Measurements from ENCODE around the gene JAKMIP1.

JAKMIP1 gene

DNA sequence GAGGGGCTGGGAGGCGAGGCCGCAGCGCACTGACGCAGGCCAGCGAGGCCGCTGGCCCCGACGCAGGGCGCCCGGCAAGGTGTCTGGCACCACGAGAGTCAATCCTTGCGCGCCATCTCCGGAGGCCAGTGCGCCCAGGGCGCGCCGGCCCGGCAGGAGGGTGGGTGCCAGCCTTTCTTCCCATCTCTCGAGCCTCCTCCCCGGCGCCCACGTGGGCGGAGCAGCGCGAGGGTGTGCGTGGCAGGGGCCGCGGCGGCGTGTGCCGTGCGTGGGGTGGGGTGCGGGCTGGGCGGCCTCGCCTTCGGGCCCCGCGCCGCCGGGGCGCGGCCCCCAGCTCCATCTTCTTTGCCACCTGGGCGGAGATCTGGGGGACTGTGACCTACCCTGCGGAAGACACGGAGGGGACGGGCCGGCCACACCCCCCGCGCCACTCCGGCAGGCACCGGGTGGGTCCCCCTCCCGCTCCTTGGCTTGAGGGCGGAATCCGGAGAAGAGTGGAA, 877 bp downstream of the JAKMIP1 start:
- DNase-seq: no peak

DNA sequence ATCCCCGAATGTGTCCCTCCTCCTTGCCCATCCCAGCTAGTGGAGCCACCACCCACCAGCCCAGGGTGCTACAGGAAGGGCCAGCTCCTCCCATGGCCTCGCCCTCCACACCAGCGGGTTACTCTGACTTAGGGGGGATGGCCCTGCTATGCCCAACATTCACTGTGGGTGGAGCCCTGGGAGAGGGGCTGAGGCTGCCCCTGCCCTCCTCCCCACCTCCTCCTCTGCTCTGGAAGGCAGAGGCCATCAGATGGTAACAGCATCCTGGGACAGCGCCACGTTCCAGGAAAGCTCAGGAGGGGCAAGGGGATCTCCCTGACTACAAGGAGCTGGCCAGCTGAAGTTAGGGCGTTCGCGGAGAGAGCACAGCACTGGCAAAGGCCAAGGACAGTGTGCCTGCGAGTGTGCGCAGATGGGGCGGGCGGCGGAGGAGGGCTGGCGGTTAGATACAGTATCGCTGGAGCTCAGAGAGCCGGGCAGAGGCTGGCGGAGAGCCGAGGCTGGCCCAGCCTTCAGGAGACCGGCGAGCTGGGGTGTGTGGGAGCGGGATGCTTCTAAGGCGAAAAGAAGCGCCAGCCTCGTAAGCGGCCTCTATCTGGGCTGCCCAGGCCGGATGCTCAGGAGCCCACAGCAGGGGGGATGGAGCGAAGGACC, 1.5 kb downstream of the JAKMIP1 start:
- DNase-seq: no peak

DNA sequence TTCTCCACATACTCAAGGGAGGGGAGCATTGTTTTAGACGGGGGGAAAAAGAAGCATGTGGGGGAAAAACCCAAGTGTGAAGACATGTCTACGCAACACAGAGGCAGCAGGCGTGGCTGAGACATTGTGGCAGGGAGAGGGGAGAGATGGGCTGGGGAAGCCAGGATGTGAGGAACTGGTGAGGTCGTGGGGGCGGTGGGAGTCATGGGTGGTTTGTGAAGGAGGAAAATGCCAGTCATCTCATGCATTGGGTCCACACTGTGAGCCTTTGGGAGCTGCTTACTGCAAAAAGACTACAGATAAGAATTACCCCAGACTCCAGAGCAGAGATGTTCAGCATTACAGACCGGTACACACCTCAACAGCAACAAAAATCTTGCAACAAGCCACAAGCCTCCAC, 2.1 kb downstream of the JAKMIP1 start:
- no peak for DNase-seq

DNA sequence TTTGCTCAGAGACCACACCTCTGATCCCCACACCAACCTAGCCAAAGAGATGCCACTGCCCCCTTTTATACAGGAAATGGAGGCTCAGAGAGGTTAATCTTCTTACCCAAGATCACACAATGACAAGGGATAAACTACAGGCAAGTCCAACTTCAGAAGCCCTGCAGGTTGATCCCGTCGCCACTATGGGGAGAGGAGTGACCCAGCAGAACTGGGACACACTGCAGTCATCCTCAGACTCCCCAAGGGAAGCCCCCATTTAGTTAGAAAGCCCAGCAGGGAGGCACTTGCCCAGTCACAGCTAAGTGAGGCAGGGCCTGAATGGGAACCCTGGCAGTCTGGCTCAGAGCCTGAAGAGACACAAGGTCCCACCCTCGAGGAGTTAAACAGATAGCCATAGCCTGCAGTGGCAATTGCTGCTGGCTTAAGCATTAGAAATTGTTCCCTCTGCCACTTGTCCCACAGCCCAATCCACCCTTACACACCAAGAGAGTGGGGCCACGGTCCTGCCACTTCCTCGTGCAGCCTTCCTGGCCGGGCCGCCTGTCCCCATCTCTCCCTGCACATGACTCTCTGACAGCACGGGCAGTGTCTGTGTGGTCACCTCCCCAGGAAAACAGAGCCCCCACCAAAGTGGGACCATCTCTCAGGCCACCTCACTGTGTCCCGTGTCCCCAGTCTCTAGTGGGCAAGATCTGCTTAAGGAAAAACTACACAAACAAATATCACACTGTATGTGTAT, 2.7 kb downstream of the JAKMIP1 start:
- DNase-seq: no peak

DNA sequence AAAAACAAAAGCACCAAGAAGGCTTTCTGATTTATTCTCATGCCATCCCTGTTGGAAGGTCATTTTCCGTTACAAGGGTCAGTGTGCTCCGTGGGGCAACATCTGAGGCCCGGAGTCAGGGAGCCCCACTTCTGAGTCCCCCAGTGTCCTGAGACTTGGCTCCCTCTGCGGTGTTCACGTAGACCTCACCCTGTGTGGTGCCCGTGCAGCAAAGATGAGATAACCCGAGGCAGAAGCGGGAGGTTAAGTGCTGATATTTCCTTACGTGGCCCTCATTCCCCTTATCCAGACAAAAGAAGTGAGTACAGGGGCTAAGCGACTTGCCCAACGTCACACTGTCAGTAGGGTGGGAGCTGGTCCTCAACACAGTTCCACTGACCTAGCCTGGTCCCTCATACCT, 3.5 kb downstream of the JAKMIP1 start:
- DNase-seq: no peak

DNA sequence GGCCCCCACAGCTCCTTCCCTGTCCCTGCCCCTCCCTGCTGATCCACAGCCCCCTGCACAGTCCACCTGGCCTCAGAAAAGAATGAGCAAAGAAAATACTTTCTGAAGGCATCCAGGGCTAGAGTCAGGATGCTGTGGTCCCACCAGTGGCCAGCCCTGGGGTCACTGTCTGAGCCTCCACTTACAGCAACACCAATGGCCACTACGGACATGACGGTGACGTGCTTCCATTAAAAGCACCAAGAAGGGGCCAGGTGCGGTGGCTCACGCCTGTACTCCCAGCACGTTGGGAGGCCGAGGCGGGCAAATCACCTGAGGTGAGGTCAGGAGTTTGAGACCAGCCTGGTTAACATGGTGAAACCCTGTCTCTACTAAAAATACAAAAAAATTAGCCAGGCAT, 4.0 kb downstream of the JAKMIP1 start:
- DNase-seq: no peak

DNA sequence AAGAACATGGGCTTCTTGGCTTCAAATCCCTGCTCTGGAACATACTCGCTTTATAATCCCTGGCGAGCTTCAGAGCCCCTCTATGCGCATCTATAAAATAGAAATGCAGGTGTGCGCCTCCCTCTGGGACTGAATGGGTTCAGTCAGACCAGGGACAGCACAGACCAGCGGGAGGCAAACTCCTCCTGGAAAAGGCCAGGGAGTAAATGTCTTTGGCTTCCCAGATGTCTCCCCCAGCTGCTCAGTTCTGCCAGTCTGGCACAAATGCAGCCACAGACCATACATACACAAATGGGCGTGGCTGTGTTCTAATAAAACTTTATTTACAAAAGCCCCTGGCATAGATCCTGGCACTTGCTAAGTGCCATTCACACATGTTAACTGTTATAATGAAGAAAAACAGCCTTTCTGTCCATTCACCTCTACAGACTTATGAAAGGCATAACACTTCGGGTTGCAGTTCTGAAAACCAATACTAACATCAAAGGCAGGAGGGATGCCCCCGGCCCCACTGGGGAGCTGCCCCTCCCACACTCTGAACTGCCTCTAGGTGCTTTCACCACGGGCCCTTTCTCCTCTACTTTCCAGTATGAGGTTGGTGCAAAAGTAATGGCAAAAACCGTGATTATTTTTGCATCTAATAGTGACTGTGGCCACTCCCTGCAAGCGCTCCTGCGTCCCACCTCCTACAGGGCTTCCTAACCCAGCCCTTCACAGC, 4.6 kb downstream of the JAKMIP1 start:
- no peak for DNase-seq

DNA sequence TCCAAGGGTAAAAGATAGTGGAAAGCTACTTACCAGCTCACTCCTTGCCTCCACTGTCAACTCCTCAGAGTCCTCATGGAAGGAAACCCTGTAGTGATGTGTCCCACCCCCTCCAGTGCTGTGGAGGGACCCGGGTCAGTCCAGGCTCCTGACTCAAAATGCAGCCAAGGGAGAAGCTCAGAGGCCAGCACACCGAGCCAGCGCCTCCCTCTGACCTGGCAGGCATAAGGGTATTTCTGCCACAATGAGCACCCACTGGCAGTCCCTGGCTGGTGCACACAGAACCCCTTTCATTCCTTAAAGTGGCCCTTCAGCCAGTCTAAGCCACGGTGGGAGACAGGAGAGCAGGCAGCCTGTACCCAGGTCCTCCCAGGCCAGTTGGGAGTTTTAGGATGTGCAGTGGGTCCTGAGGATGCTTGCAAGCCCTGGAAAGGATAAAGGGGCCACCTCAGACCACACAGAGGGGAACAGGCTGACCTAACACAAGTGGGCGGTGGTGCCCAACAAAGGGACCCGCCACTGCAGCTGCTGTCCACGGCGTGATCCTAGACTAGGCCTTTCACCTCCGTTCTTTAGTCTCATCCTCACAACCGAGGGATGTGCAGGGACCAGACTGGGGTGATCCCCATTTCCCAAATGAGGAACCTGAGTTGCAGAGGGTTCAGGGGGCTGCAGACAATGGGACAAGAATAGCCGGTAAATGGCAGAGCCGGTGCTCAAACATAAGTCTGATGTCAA, 5.7 kb downstream of the JAKMIP1 start:
- DNase-seq: no peak

DNA sequence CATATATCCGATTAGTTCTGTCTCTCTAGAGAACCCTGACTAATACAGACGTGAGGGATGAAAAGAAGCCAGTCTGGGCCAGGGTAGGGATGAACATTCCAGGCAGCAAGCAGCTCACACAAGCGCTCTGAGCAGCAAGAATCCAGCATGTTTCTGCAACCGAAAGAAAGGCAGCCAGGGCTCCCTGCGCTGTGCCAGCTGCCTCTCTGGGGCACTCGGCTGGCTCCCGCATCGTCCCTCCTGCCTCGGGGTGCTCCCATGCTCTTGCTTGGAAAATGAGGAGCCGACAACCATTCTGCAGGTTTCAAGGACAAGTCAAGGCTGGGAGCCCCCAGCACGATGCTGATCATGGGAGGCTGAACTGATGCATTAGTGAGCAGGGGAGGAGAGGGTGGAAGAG, 7.0 kb downstream of the JAKMIP1 start:
- DNase-seq: no peak

DNA sequence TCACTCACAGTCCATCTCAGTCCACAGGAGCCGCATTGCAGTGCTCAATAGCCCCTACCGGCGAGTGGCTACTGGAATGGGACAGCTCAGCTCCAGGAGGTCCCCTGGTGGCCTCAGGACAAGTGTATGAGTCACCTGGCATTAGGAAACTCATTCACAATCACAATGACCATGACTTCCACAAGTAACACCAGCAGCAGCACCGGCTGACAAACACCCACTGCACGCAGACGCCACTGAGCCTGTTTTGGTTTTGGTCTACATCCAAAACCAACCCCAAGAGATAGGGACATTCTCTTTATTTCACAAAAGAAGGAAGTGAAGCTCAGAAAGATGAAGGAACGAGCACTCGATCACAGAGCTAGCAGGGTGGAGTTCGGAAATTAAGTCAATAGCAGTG, 8.1 kb downstream of the JAKMIP1 start:
- DNase-seq: no peak

DNA sequence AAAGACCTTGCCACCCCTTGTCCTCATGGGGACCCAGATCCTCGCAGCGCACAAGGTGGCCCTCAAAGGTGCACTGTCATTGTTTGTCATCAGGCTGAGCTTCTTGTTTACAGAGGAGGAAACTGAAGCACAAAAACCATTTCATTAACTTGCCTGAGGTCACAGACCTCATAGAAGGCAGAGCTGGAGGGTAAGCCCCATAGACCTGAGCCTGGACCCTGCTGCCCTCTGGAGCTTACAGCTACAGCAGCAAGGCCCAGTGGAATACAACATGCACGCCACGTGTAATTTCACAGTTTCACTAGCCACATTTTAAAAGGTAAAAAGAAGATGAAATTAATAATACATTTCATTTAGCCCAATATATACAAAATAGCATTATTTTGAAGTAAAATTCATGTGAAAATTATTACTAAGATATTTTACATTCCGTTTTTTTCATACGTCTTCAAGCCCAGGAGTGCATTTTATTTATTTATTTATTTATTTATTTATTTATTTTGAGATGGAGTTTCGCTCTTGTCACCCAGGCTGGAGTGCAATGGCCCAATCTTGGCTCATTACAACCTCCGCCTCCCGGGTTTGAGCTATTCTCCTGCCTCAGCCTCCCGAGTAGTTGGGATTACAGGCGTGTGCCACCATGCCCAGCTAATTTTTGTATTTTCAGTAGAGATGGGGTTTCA, 8.8 kb downstream of the JAKMIP1 start:
- no peak for DNase-seq

DNA sequence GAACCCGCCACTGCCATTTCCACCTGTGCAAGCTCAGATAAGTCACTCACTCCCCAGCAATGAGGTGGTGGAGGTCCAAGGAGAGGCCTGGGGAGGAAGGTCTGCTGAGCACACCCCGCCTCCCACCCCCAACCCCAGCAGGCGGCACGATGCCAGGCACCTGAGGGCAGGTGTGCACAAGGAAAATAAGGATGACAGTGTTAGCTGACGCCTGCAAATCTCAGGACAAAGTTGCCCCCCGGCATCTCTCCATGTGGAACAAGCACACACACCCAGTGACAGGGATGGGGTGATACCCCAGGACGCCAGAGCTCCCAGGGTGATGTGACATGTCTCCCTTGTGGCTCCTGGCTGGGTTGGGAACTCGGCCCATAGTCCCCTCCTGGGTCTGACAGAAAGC, 9.9 kb downstream of the JAKMIP1 start:
- no peak for DNase-seq

DNA sequence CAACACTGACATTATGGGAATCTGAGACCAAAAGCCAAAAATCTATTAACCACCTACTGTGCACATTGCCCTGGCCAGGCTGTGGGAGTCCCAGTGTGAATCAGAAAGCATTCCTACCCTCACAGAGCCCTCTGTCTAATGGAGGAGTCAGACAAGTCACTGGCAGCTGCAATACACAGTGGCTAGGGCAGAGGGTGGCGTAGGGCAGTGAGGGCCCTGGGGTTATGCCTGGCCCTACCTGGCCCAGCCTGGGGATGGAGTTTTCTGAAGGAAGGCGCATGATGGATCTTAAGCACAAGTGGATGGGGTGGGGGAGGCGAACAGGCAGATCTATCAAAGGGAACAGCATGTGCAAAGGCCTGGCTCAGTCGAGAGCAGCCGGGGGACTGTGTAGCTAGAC, 10.8 kb downstream of the JAKMIP1 start:
- DNase-seq: no peak

DNA sequence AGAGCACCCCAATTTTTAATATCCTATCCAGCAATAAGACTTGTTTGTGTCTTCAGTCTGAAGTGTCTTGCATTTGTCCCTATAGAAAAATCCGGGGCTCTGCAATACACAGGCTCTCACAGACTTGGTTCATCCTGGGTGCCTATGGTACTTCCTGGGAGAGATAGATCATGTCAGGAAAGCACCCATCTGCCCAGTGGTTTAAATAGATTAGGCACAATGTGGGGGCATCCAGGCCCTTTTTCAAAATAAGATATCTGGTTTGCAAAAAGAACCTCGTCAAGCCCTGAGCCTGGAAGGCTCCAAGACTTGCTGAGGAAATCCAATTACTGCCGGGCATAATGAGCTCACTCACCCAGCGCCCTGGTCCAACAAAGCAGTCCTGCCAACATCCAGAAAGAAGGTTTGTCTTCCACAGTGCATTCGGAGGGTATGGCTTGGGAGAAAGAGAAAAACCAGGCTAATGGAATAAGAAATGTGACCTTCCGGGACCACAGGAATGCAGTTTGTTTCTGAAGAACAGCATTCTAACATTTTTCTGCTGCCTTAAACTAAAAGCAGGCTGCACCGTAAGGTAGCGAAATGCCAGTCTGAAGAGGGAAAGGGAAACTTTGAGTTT, 11.6 kb downstream of the JAKMIP1 start:
- DNase-seq: no peak

DNA sequence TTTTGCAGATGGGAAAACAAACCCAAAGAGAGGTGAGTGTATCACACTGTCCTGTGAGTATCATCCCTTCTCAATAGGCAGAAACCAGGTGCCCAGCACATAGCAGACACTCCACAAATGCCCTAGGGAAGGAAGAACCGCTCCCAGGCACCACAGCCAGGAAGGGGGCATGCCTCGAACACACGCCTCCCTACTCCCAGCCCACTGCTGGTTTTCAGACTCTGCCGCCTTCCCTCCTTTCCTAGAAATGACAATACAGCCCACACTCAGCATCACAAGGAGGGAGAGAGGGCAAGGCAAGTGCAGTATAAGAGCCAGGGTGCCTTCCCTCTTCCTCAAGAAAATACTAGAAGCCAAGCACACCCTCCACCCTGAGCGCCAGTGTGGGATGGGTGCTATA, 16.2 kb downstream of the JAKMIP1 start:
- DNase-seq: no peak

DNA sequence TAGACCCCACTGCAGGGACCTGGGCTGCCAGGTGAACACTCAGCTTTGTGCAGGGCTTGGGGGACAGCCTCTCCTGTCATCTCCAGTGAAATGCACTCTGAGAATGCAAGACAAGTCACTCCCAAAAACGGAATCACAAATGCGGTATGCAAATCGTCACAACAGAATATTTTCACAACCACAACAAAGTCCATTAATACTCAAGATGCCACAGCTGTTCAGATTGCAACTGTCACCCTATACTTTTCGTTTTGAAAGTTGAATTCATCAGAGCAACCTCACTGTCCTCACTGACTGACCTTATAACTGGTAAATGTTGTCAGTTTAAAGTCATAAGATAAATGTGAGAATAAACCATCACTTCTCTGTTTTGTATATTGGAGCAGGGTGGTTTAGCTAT, 16.6 kb downstream of the JAKMIP1 start:
- DNase-seq: no peak

DNA sequence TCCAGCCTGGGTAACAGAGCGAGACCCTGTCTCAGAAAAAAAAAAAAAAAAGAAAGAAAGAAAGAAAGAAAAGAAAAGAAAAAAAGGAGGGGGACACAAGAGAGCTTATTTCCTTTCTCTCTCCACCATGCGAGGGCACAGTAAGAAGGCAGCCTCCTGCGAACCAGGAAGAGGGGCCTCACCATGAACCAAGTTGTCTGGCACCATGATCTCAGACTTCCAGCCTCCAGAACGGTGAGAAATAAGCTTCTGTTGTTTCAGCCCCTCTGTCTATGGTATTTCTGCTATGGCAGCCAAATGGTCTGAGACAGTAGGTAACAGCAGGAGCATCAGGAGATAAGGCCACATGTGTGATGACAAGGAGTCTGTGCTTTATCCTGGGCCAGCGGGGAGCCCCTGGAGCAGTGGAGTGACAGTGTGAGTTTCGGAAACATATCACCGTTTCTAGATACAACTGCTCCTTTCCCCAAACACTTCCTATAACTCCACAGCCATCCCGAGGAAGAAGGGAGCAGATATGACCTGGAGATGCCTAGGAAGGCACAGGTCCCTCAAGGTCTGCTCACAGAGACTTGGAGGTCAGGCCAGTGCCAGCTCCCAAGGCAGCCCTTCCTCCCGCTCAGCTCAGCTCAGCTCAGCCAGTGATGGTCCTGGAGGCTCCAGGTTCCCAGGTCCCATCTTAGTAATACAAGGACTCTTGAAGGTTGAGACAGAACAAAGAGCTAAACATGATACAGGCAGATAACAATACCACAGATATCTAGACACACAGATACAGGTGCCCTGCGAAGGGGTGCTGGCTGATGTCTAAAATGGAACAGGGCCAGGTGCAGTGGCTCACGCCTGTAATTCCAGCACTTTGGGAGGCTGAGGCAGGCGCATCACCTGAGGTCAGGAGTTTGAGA, 17.7 kb downstream of the JAKMIP1 start:
- no peak for DNase-seq

DNA sequence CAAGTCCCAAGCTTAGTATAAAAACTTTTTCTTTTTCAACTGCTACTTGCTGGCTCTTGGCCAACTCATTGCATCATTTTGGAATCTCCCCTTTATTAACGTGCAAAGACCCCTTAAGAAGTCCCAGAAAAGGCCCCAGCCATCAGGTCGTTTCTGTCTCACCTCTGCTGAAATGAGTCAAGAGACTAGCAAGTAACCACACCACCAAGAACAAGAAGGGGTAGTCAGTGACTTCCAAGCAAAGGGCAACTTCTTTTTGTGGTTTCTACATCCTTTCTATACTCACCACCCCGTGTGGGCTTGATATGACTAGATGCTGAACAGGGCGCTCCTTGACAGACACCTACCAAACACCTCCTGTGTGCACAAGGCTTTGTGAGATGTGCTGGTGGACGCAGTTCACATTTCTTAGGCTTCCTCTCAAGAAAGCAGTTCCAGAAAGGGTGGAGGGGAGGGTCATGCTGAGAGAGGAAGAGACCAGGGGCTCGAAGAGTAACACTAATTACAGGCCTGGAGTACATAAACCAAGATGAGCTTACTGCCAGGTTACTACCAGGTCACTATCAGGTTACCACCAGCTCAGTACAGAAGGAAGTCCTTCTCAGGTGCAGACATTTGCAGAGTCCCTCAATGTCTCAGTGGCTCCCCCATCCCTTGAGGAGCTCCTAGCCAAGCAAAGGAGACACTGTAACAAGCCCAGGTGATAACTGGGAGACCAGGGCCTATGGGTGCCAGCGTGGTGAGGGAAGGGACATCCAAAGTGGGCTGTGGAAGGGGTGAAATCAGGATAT, 19.3 kb downstream of the JAKMIP1 start:
- no peak for DNase-seq

DNA sequence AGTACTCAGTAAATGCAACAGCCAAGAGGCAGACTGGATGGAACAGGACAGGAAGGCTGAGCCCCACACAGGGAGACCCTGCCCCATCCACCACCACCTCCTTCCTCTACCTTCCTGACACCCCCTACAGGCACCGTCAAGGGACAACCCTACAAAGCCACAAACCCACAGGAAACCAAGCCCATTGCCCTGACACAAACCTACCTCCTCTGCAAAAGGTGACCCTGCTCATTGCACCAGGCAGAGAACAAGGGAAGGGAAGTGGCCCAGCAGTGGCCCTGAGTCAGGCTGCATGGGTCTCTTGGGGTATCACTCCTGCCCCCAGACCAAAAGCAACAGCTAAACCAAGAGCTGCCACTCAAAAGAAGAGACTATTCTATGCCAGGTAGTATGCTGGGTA, 21.0 kb downstream of the JAKMIP1 start:
- no peak for DNase-seq

DNA sequence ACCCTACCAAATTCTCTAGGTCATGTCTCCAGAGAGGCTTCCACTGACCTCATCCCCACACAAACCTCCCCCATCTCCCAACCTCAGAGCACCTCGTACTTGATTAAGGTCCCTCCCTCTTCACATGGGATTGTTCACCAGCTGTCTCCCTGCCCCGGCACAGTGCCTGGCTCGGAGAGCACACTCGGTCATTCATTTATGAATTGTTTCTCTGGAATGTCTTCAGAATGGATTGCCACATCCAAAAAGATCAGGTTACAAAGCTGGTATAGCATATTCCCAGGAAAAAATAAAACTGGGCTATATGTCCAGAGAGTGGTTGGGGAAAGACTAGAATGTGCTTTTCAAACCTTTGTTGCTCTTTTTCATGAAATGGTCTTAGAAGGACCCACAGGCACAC, 21.6 kb downstream of the JAKMIP1 start:
- DNase-seq: no peak
